Measurements from ENCODE around the gene S100A5. TPM values are rescaled to one million over a fixed set of nuclear protein-coding genes. Genes with fewer than 3 reads are reported as not detected.

Gene S100A5
- total and polyA plus RNA-seq, 2 of the 8 experiments (the other 6 are each of a cell fraction or from before 2014, with no cell fraction given) = not detected

DNA sequence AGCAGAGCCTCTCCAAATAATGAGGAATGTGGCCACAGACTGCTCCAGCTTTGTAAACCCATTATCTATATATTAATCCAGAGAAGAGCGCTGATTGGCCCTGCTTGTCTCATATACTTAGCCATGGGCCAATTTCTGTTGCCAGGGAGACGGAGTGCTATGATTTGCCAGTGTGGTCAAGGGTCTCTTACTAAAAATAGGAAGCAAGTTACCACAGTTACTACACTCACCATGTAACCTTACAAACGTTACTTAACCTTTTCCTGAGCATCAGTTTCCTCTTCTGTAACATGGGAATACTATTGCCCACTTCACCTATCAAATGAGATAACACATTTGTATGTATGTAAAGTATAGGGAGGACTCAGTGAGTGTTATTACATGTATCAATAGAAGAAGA is 32.6 kb upstream of the S100A5 start:
- POLR2A ChIA-PET (ENCODE audit: partially characterized antibody) = interaction anchor here (1.1 kb wide), 1 partner anchor 40 kb away, joined by 3 read pairs; no protein-coding TSS in a partner anchor
- H2AK5ac ChIP-seq (ENCODE audit: low read depth, low read length) = no peak overlapping the region
- H2BK12ac ChIP-seq (ENCODE audit: low read depth, low read length) = no peak overlapping the region
- H3K4me1 ChIP-seq (replicated peaks in 1 of 4; ENCODE audit: control insufficient read depth in 3 of 4, insufficient read depth in 4 of 4, low read length in 3 of 4) = peaks cover 0 to 3% (median under 1%) of the 10 kb centered on the region in 4 experiments; a peak in 5 of 7 replicates
- no peak overlapping the region for H3K56ac ChIP-seq (replicated peaks; ENCODE audit: insufficient read length, low read depth, low read length)
- H4K8ac ChIP-seq (ENCODE audit: extremely low read depth, insufficient read depth, low read length) = no peak overlapping the region
- no peaks in the 10 kb centered on the region for H3K79me1 ChIP-seq (ENCODE audit: low read depth, low read length)
- H4K5ac ChIP-seq (ENCODE audit: insufficient read length, low read depth, low read length) = no peak overlapping the region
- H4K20me1 ChIP-seq (replicated peaks in 1 of 2; ENCODE audit: control insufficient read depth in 1 of 2, insufficient read depth in 2 of 2, low read length in 2 of 2) = no peaks in the 10 kb centered on the region
- no peaks in the 10 kb centered on the region for H3K27me3 ChIP-seq (replicated peaks in 1 of 4; ENCODE audit: control insufficient read depth in 3 of 4, extremely low read depth in 1 of 4, insufficient read depth in 3 of 4, low read length in 3 of 4)
- TF ChIP-seq CTBP2 (IDR thresholded peaks at IDR 0.05; ENCODE audit: borderline replicate concordance, insufficient read depth, insufficient read length, low read length) = no peak
- TF ChIP-seq RAD21 (IDR thresholded peaks at IDR 0.05 in 1 of 2, conservative IDR thresholded peaks at IDR 0.05 in 1 of 2; ENCODE audit: low read depth in 2 of 2, low read length in 2 of 2) = no peak
- no peak for TF ChIP-seq ASH2L (IDR thresholded peaks at IDR 0.05; ENCODE audit: low read length)
- no peak for TF ChIP-seq CHD1 (IDR thresholded peaks at IDR 0.05; ENCODE audit: low read depth, low read length)
- H2AFZ ChIP-seq (ENCODE audit: low read length) = no peak overlapping the region
- H2BK15ac ChIP-seq (ENCODE audit: low read length) = no peak overlapping the region
- H3K4me3 ChIP-seq (ENCODE audit: extremely low read depth in 1 of 4, insufficient read depth in 2 of 4, low read depth in 3 of 4, low read length in 4 of 4) = no peak overlapping the region
- no peak overlapping the region for H3K4ac ChIP-seq (replicated peaks; ENCODE audit: insufficient read length, low read depth, low read length)
- no peaks in the 10 kb centered on the region for H3K36me3 ChIP-seq (ENCODE audit: control insufficient read depth in 2 of 4, insufficient read depth in 4 of 4, low read length in 3 of 4)
- H3K79me2 ChIP-seq (ENCODE audit: control insufficient read depth in 1 of 2, insufficient read depth in 2 of 2, low read length in 2 of 2) = no peaks in the 10 kb centered on the region
- 82% methylated on average over 3 of the region's 3 CpGs; no CpG with 5 or more reads in 1 of the 2 experiments for WGBS, 2 experiments (ENCODE audit: extremely low coverage in 1 of 2, insufficient coverage in 1 of 2, insufficient read length in 1 of 2, insufficient replicate concordance in 2 of 2, low coverage in 1 of 2, low lambda C conversion rate in 2 of 2, missing lambda C conversion rate in 1 of 2)
- H2BK20ac ChIP-seq (ENCODE audit: low read length) = no peak overlapping the region
- no peak overlapping the region for H3K18ac ChIP-seq (ENCODE audit: extremely low read depth, low read length)
- peaks cover 0 to 10% of the 10 kb centered on the region in 2 experiments; a peak in 1 of 4 replicates for H3K9me3 ChIP-seq (ENCODE audit: insufficient read depth in 2 of 2, low read depth in 1 of 2, low read length in 1 of 2)
- peaks cover 2% of the 10 kb centered on the region; the same call in 1 of the 2 replicates for H3K23me2 ChIP-seq (ENCODE audit: low read depth, low read length)
- no peak overlapping the region for H3K4me2 ChIP-seq (ENCODE audit: insufficient read depth in 1 of 2, low read depth in 2 of 2, low read length in 2 of 2)
- H3K23ac ChIP-seq (ENCODE audit: insufficient read length) = no peak overlapping the region
- CTCF ChIA-PET (ENCODE audit: partially characterized antibody) = interaction anchor here (1.0 to 7.5 kb wide), 19 partner anchors 8 to 772 kb away, joined by 3 to 224 read pairs (median 6); partner anchors contain the start of genes CHTOP, S100A1, S100A13 and S100A14
- no peak overlapping the region for H3K14ac ChIP-seq (ENCODE audit: insufficient read length)
- no peak overlapping the region for H3K27ac ChIP-seq (ENCODE audit: low read depth, low read length)
- DNase-seq (ENCODE audit: low read depth in 1 of 2, low spot score in 2 of 2) (no peak), FAIRE-seq (no peak)
- no peak overlapping the region for H2BK120ac ChIP-seq (replicated peaks; ENCODE audit: low read depth, low read length)
- no peak overlapping the region for H2BK5ac ChIP-seq (ENCODE audit: low read depth, low read length)
- no peak overlapping the region for H4K91ac ChIP-seq (replicated peaks; ENCODE audit: insufficient read length, low read length)
- no peak overlapping the region for H3K9ac ChIP-seq (replicated peaks in 1 of 4; ENCODE audit: extremely low read depth in 1 of 4, low read depth in 3 of 4, low read length in 3 of 4)

All from H1 (cell line).